HepG2 (cell line): Measurements from ENCODE around the gene RIPOR3. TPM values are rescaled to one million over a fixed set of nuclear protein-coding genes. Genes with fewer than 3 reads are reported as not detected.

Source experiments
- DMAP1 ChIP-seq: IDR thresholded peaks from 2 replicates; pipeline ENCODE4 v1.6.1; 2016
- NAIF1 ChIP-seq: sonication (generic); formaldehyde crosslinking; IDR thresholded peaks from 2 replicates; pipeline ENCODE4 v1.5.0; 2020; ENCODE audit warnings: mild to moderate bottlenecking, missing genetic modification reagents, borderline replicate concordance
- NFKB2 ChIP-seq: sonication (generic); formaldehyde crosslinking; IDR thresholded peaks from 2 replicates; pipeline ENCODE4 v1.4.0; 2020; ENCODE audit warnings: missing genetic modification reagents, borderline replicate concordance
- PITX1 ChIP-seq: sonication (generic); formaldehyde crosslinking; IDR thresholded peaks from 2 replicates; pipeline ENCODE4 v1.5.1; 2020; ENCODE audit warnings: mild to moderate bottlenecking, missing genetic modification reagents
- ZBTB40 ChIP-seq, 2 experiments: fragments of 450-650 bp in 1 of 2; sonication (generic) in 1 of 2; formaldehyde crosslinking in 1 of 2; IDR thresholded peaks; 2 replicates each; pipeline versions ENCODE4 v1.6.1 to v1.8.0; 2016 to 2022; ENCODE audit warnings: antibody characterized with exemption in 1 of 2, mild to moderate bottlenecking in 1 of 2, missing genetic modification reagents in 1 of 2
- ZBTB44 ChIP-seq: sonication (generic); formaldehyde crosslinking; IDR thresholded peaks from 2 replicates; pipeline ENCODE4 v1.4.0; 2020; ENCODE audit warnings: missing genetic modification reagents
- ZNF280B ChIP-seq: sonication (generic); formaldehyde crosslinking; IDR thresholded peaks from 2 replicates; pipeline ENCODE4 v1.5.0; 2020; ENCODE audit warnings: missing genetic modification reagents, mild to moderate bottlenecking, borderline replicate concordance
- ZNF574 ChIP-seq: sonication (generic); formaldehyde crosslinking; IDR thresholded peaks from 2 replicates; pipeline ENCODE4 v1.4.0; 2020; ENCODE audit warnings: missing genetic modification reagents
- ZNF629 ChIP-seq: sonication (generic); formaldehyde crosslinking; conservative IDR thresholded peaks from 2 replicates; pipeline ENCODE4 v1.5.0; 2020; ENCODE audit warnings: missing genetic modification reagents
- ZNF761 ChIP-seq: sonication (generic); formaldehyde crosslinking; conservative IDR thresholded peaks from 2 replicates; pipeline ENCODE4 v1.4.0; 2020; ENCODE audit warnings: mild to moderate bottlenecking, missing genetic modification reagents
- polyA plus RNA-seq, 8 experiments: library from polyadenylated mRNA; depleted of rRNA in 3 of 8; stranded (reverse) in 7 of 8; unstranded in 1 of 8; fragments of >200 nt; fragmentation: Illumina TruSeq in 4 of 8; extraction: Trizol in 4 of 8; gene quantifications; 2 replicates each; pipeline versions ENCODE4 v1.2.1 to v1.2.3, GENCODE V29; 2011 to 2016; ENCODE audit warnings: low read depth in 4 of 8, missing spikeins in 1 of 8, mixed read lengths in 1 of 8; ENCODE audit not compliant: insufficient read depth in 1 of 8
- total RNA-seq, 5 experiments: library from RNA; depleted of rRNA; stranded (reverse); fragments of >200 nt; fragmentation: Illumina TruSeq; extraction: Trizol; gene quantifications; 2 replicates each; pipeline ENCODE4 v1.2.3, GENCODE V29; 2016; ENCODE audit warnings: low read depth in 1 of 5

The RIPOR3 gene
- total and polyA plus RNA-seq, 2 of the 13 experiments (the other 11 are each of a cell fraction or from before 2014, with no cell fraction given), result 0.18 TPM; not detected in 1

GRCh38 chr20:50679753-50680104, 11.6 kb downstream of the RIPOR3 start (continued):
- TF ChIP-seq ZNF574, result no peak
- TF ChIP-seq ZNF280B (CRISPR knock-in tag), result no peak
- TF ChIP-seq ZBTB40 (IDR thresholded peaks at IDR 0.05), result no peak
- TF ChIP-seq ZBTB40 (CRISPR knock-in tag; IDR thresholded peaks at IDR 0.05), result 0 out of 2 replicates have a peak, but pooled peaks have one; percentile 34
- TF ChIP-seq DMAP1 (CRISPR knock-in tag), result no peak
- no peak for TF ChIP-seq PITX1 (CRISPR knock-in tag)
- 0 out of 2 replicates have a peak, but pooled peaks have one; percentile 6 for TF ChIP-seq ZNF629
- 0 out of 2 replicates have a peak, but pooled peaks have one; percentile 13 for TF ChIP-seq ZNF761
- no peak for TF ChIP-seq ZBTB44 (CRISPR knock-in tag)
- TF ChIP-seq NFKB2 (CRISPR knock-in tag), result peak; percentile 27; the same call in 1 of the 2 replicates
- no peak for TF ChIP-seq NAIF1 (CRISPR knock-in tag)
